22Rv1 (cell line): ENCODE data around the gene ARFGAP1.

Experiments
- ZFX ChIP-seq: fragments of 450-650 bp; IDR thresholded peaks from 2 replicates; pipeline ENCODE4 v1.6.1; 2017; ENCODE audit warnings: antibody characterized with exemption, borderline replicate concordance
- TF ChIP-seq, protein P1 (sequence below): fragments of 450-650 bp; IDR thresholded peaks from 2 replicates; pipeline ENCODE4 v1.5.1; 2017; ENCODE audit warnings: mild to moderate bottlenecking

- TF ChIP-seq, protein P1, sequence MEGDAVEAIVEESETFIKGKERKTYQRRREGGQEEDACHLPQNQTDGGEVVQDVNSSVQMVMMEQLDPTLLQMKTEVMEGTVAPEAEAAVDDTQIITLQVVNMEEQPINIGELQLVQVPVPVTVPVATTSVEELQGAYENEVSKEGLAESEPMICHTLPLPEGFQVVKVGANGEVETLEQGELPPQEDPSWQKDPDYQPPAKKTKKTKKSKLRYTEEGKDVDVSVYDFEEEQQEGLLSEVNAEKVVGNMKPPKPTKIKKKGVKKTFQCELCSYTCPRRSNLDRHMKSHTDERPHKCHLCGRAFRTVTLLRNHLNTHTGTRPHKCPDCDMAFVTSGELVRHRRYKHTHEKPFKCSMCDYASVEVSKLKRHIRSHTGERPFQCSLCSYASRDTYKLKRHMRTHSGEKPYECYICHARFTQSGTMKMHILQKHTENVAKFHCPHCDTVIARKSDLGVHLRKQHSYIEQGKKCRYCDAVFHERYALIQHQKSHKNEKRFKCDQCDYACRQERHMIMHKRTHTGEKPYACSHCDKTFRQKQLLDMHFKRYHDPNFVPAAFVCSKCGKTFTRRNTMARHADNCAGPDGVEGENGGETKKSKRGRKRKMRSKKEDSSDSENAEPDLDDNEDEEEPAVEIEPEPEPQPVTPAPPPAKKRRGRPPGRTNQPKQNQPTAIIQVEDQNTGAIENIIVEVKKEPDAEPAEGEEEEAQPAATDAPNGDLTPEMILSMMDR, result no peak
- no peak for TF ChIP-seq ZFX
Measured at GRCh38 chr20:63297796-63298572, 25.4 kb downstream of the ARFGAP1 start.
